Small intestine (tissue), 16 donors: ENCODE results near the gene SLC25A40. TPM values are rescaled to one million over a fixed set of nuclear protein-coding genes. Genes with fewer than 3 reads are reported as not detected.
A peak's percentile ranks its signal among the peaks of the same experiment; 100 is the strongest.
"Not testable (repeated sequence)": the region's sequence is repeated elsewhere in the genome, so short reads cannot be mapped to it uniquely, and the experiment has no call there.

Source experiments
- DNase-seq, 2 donors: peaks; one replicate each; pipeline versions ENCODE4 v3.0.0 to v3.0.0-alpha.2; 2013
- FAIRE-seq: peaks from 2 replicates; lab custom pipeline; 2012; peaks lifted over from hg19 to GRCh38; lab: Jason Lieb, UNC
- H3K27ac ChIP-seq, 3 donors: one replicate each; pipeline ENCODE4 v1.5.1; 2013; ENCODE audit warnings: low read length in 2 of 3, mild to moderate bottlenecking in 2 of 3, control low read depth in 1 of 3, inconsistent platforms in 1 of 3, low read depth in 1 of 3, moderate library complexity in 1 of 3
- H3K27me3 ChIP-seq, 3 donors: one replicate each; pipeline ENCODE4 v1.6.1; 2013; ENCODE audit warnings: low read length in 3 of 3, inconsistent platforms in 1 of 3; ENCODE audit not compliant: control insufficient read depth in 3 of 3, insufficient read depth in 3 of 3
- H3K36me3 ChIP-seq, 3 donors: one replicate each; pipeline ENCODE4 v1.6.1; 2013; ENCODE audit warnings: low read length in 3 of 3, inconsistent platforms in 1 of 3, low read depth in 1 of 3, mild to moderate bottlenecking in 1 of 3, moderate library complexity in 1 of 3; ENCODE audit not compliant: control insufficient read depth in 3 of 3, insufficient read depth in 2 of 3
- H3K4me1 ChIP-seq, 3 donors: one replicate each; pipeline ENCODE4 v1.6.1; 2013; ENCODE audit warnings: low read length in 2 of 3, inconsistent platforms in 1 of 3, low read depth in 1 of 3, mild to moderate bottlenecking in 1 of 3, moderate library complexity in 1 of 3; ENCODE audit not compliant: control insufficient read depth in 3 of 3, insufficient read depth in 2 of 3
- H3K4me3 ChIP-seq, 3 donors: one replicate each; pipeline ENCODE4 v1.5.1; 2013; ENCODE audit warnings: low read length in 3 of 3, control low read depth in 1 of 3, inconsistent platforms in 1 of 3, low read depth in 1 of 3, mild to moderate bottlenecking in 1 of 3, moderate library complexity in 1 of 3
- H3K9me3 ChIP-seq, 2 donors: one replicate each; pipeline ENCODE4 v1.6.1; 2013; ENCODE audit warnings: low read depth in 1 of 2, low read length in 1 of 2; ENCODE audit not compliant: control insufficient read depth in 2 of 2, insufficient read depth in 1 of 2
- WGBS, 3 donors: extraction: QIAGEN DNeasy Blood & Tissue Kit; methylation state at CpG; one replicate each; pipeline ENCODE4 v1.1.7; 2013; 5-methylcytosine and 5-hydroxymethylcytosine counted together
- long read RNA-seq, 10 donors: transcript quantifications; one replicate each; lab custom pipeline, GENCODE V29; 2026
- polyA plus RNA-seq, 4 donors: library from polyadenylated mRNA; stranded (reverse) in 3 of 4; unstranded in 1 of 4; fragments of 200-250 nt in 3 of 4; fragments of 120-200 nt in 1 of 4; gene quantifications; one replicate each; pipeline versions ENCODE4 v1.2.1 to v1.2.3, GENCODE V29; 2013
- donor health status: healthy with polysubstance abuse.
- donor health status: control.
- donor health status: control.
- donor health status: Bipolar disorder and iron deficiency.
- donor health status: healthy.

Gene SLC25A40
- 10 to 100 TPM in 1 of 4 donors, 1 to 10 TPM in 3; 5.1 to 37.5 (median 5.6) TPM for polyA plus RNA-seq
- long read RNA-seq, donor 1, full-length matches to known transcripts: 5 of 14 reads
- long read RNA-seq, donor 1, partial matches to known transcripts: 9 of 14 reads
- long read RNA-seq, donor 1, other reads (novel, unspliced or antisense): 0 of 14 reads
- long read RNA-seq, donor 2, partial matches to known transcripts: 0 of 1 reads
- long read RNA-seq, donor 2, other reads (novel, unspliced or antisense): 0 of 1 reads
- long read RNA-seq, donor 3, full-length matches to known transcripts: 2 of 13 reads
- long read RNA-seq, donor 3, partial matches to known transcripts: 11 of 13 reads
- long read RNA-seq, donor 3, other reads (novel, unspliced or antisense): 0 of 13 reads
- long read RNA-seq, donor 4: 0 reads
- long read RNA-seq, donor 5, full-length matches to known transcripts: 1 of 1 reads
- long read RNA-seq, donor 5, partial matches to known transcripts: 0 of 1 reads
- long read RNA-seq, donor 5, other reads (novel, unspliced or antisense): 0 of 1 reads
- long read RNA-seq, donor 6, full-length matches to known transcripts: 7 of 14 reads
- long read RNA-seq, donor 6, partial matches to known transcripts: 7 of 14 reads
- long read RNA-seq, donor 6, other reads (novel, unspliced or antisense): 0 of 14 reads
- long read RNA-seq, donor 7, partial matches to known transcripts: 7 of 8 reads
- long read RNA-seq, donor 7, other reads (novel, unspliced or antisense): 0 of 8 reads
- long read RNA-seq, donor 8: 0 reads
- long read RNA-seq, donor 9: 0 reads
- long read RNA-seq, donor 10, full-length matches to known transcripts: 4 of 4 reads
- long read RNA-seq, donor 10, partial matches to known transcripts: 0 of 4 reads
- long read RNA-seq, donor 10, other reads (novel, unspliced or antisense): 0 of 4 reads

- peaks cover 0 to under 1% of the 10 kb centered on the region in 2 donors for H3K9me3 ChIP-seq
- FAIRE-seq: no peak
- H3K36me3 ChIP-seq: peaks cover 0 to 6% (median under 1%) of the 10 kb centered on the region in 3 donors
- peak; percentile 95 to 97 for DNase-seq
- H3K4me3 ChIP-seq: peak within 1 kb of the TSS; percentile 86 to 97 (median 97)
- no peaks in the 10 kb centered on the region for H3K27me3 ChIP-seq
- 2 to 4% (median 2%) methylated on average over 63 to 84 of the region's 84 CpGs for WGBS, 3 donors
- peaks cover 0 to 14% (median 3%) of the 10 kb centered on the region in 3 donors for H3K4me1 ChIP-seq
- H3K27ac ChIP-seq: peak within 1 kb of the TSS; percentile 94 to 100 (median 99)
Observed at GRCh38 chr7:87876040-87876868, at the start of gene SLC25A40, which contains the start of gene DBF4. TSS of gene SLC25A40 (minus strand) at chr7:87876360. CDS start at chr7:87858727, 17,633 bp downstream. TSS of gene DBF4 (plus strand) at chr7:87876493. CDS start at chr7:87876733, 240 bp downstream.

GRCh38 chr7:87922759-87923395 is 46.7 kb upstream of the SLC25A40 start:
- not testable (repeated sequence) for H3K4me3 ChIP-seq, H3K27ac ChIP-seq, H3K9me3 ChIP-seq, DNase-seq, FAIRE-seq, H3K36me3 ChIP-seq, H3K27me3 ChIP-seq
- peaks cover 0 to 15% (median 0%) of the 10 kb centered on the region in 3 donors for H3K4me1 ChIP-seq
- 93 to 97% (median 95%) methylated on average over 8 of the region's 8 CpGs for WGBS, 3 donors

- FAIRE-seq (no peak), DNase-seq (no peak)
- Histone ChIP-seq H3K9me3 (no peaks in the 10 kb centered on the region), H3K4me1 (no peaks in the 10 kb centered on the region), H3K36me3 (no peaks in the 10 kb centered on the region), H3K27ac (no peak overlapping the region), H3K4me3 (no peak overlapping the region), H3K27me3 (no peaks in the 10 kb centered on the region)
- 73 to 85% (median 83%) methylated on average over 5 of the region's 5 CpGs for WGBS, 3 donors
Observed at GRCh38 chr7:87920578-87920977, 44.4 kb upstream of the SLC25A40 start.

- WGBS, 3 donors: 88 to 94% (median 93%) methylated on average over 6 of the region's 6 CpGs
- DNase-seq: no peak
- H3K36me3 ChIP-seq: no peaks in the 10 kb centered on the region
- FAIRE-seq: no peak
- no peaks in the 10 kb centered on the region for H3K9me3 ChIP-seq
- no peaks in the 10 kb centered on the region for H3K4me1 ChIP-seq
- H3K27me3 ChIP-seq: no peaks in the 10 kb centered on the region
- H3K4me3 ChIP-seq: no peak overlapping the region
- H3K27ac ChIP-seq: no peak overlapping the region
Observed at GRCh38 chr7:87919875-87920274, 43.7 kb upstream of the SLC25A40 start.

GRCh38 chr7:87918740-87919139 is 42.6 kb upstream of the SLC25A40 start:
- Histone ChIP-seq H3K27me3 (no peaks in the 10 kb centered on the region), H3K4me1 (no peaks in the 10 kb centered on the region), H3K36me3 (no peaks in the 10 kb centered on the region), H3K27ac (no peak overlapping the region), H3K9me3 (no peaks in the 10 kb centered on the region), H3K4me3 (no peak overlapping the region)
- no peak for DNase-seq
- FAIRE-seq: no peak
- WGBS, 3 donors: 71 to 95% (median 78%) methylated on average over 1 of the region's 1 CpG

GRCh38 chr7:87912121-87912520 is 36.0 kb upstream of the SLC25A40 start:
- H3K27ac ChIP-seq: no peak overlapping the region
- H3K36me3 ChIP-seq: peaks cover 0 to 3% (median 0%) of the 10 kb centered on the region in 3 donors
- H3K4me1 ChIP-seq: no peaks in the 10 kb centered on the region
- no peak for DNase-seq
- 87 to 91% (median 91%) methylated on average over 4 of the region's 4 CpGs for WGBS, 3 donors
- no peaks in the 10 kb centered on the region for H3K9me3 ChIP-seq
- no peak overlapping the region for H3K4me3 ChIP-seq
- FAIRE-seq: no peak
- no peaks in the 10 kb centered on the region for H3K27me3 ChIP-seq

- not testable (repeated sequence) for H3K9me3 ChIP-seq, FAIRE-seq, DNase-seq, H3K4me3 ChIP-seq, H3K27ac ChIP-seq, H3K27me3 ChIP-seq, H3K4me1 ChIP-seq
- peaks cover 0 to 13% (median 0%) of the 10 kb centered on the region in 3 donors for H3K36me3 ChIP-seq
- 98 to 99% (median 99%) methylated on average over 4 of the region's 4 CpGs for WGBS, 3 donors
Observed at GRCh38 chr7:87908814-87909213, 32.7 kb upstream of the SLC25A40 start.
